DND-41 (cell line): ENCODE results near the gene RNPEPL1.

Source experiments
- ATAC-seq: fragments of 200-7000 bp; cut with Tn5 transposase; 3 replicates; pipeline ENCODE4 v1.9.1; 2021; ENCODE audit warnings: low read depth; ENCODE audit not compliant: insufficient read depth
- DNase-seq: peaks from one replicate; pipeline ENCODE4 v3.0.0-alpha.2; 2020
- H2AFZ ChIP-seq: 2 replicates; pipeline ENCODE4 v1.6.0; 2012; ENCODE audit warnings: low read depth, low read length
- H3K27ac ChIP-seq: 2 replicates; pipeline ENCODE4 v1.5.1; 2012; ENCODE audit warnings: low read length, inconsistent platforms
- H3K27me3 ChIP-seq: fragments of 200-600 bp; sonication (generic); 2 replicates; pipeline ENCODE4 v1.6.0; 2012; ENCODE audit warnings: low read length, mild to moderate bottlenecking, inconsistent platforms; ENCODE audit not compliant: insufficient read depth, poor library complexity
- H3K36me3 ChIP-seq: 2 replicates; pipeline ENCODE4 v1.5.1; 2012; ENCODE audit warnings: low read length, inconsistent platforms; ENCODE audit not compliant: insufficient read depth
- H3K4me1 ChIP-seq: 2 replicates; pipeline ENCODE4 v1.5.1; 2012; ENCODE audit warnings: mild to moderate bottlenecking, low read length; ENCODE audit not compliant: insufficient read depth
- H3K4me2 ChIP-seq: 2 replicates; pipeline ENCODE4 v1.6.0; 2012; ENCODE audit warnings: mild to moderate bottlenecking, moderate library complexity, low read length, inconsistent platforms; ENCODE audit not compliant: insufficient read depth
- H3K4me3 ChIP-seq, 2 experiments: fragments of 200-600 bp in 1 of 2; shearing (Covaris generic) in 1 of 2; 2 replicates each; pipeline ENCODE4 v1.5.1; 2012 to 2016; ENCODE audit warnings: inconsistent platforms in 2 of 2, low read length in 2 of 2, mild to moderate bottlenecking in 2 of 2, low read depth in 1 of 2, moderate library complexity in 1 of 2
- H3K79me2 ChIP-seq: 2 replicates; pipeline ENCODE4 v1.6.0; 2012; ENCODE audit warnings: low read length, inconsistent platforms; ENCODE audit not compliant: insufficient read depth
- H3K9ac ChIP-seq: 2 replicates; pipeline ENCODE4 v1.6.0; 2012; ENCODE audit warnings: low read depth, mild to moderate bottlenecking, inconsistent platforms, low read length, moderate library complexity
- H3K9me3 ChIP-seq: 2 replicates; pipeline ENCODE4 v1.5.1; 2012; ENCODE audit warnings: low read length, moderate library complexity, mild to moderate bottlenecking, inconsistent platforms; ENCODE audit not compliant: insufficient read depth, severe bottlenecking
- H4K20me1 ChIP-seq: 2 replicates; pipeline ENCODE4 v1.6.0; 2012; ENCODE audit warnings: low read length; ENCODE audit not compliant: insufficient read depth
- EZH2 ChIP-seq: IDR thresholded peaks from 3 replicates; pipeline ENCODE4 v1.6.1; 2012; ENCODE audit warnings: borderline replicate concordance, low read depth, mild to moderate bottlenecking, moderate library complexity, low read length, inconsistent platforms; ENCODE audit not compliant: severe bottlenecking
- TF ChIP-seq, protein P1 (sequence below): IDR thresholded peaks from 2 replicates; pipeline ENCODE4 v1.5.1; 2012; ENCODE audit warnings: borderline replicate concordance, low read length, moderate library complexity, mild to moderate bottlenecking; ENCODE audit not compliant: poor library complexity, severe bottlenecking; ENCODE audit errors: extremely low read depth

RNPEPL1 gene

GRCh38 chr2:240627736-240628506, 59.6 kb downstream of the RNPEPL1 start:
- Histone ChIP-seq H3K9me3 (peaks cover 4% of the 10 kb centered on the region), H3K4me2 (no peak overlapping the region), H3K27ac (no peak overlapping the region), H3K4me3 (no peak overlapping the region), H3K36me3 (no peaks in the 10 kb centered on the region), H3K27me3 (no peaks in the 10 kb centered on the region), H3K4me1 (no peaks in the 10 kb centered on the region), H3K79me2 (no peaks in the 10 kb centered on the region), H2AFZ (no peak overlapping the region), H3K9ac (no peak overlapping the region), H4K20me1 (no peaks in the 10 kb centered on the region)
- no peak for DNase-seq
- TF ChIP-seq, protein P1, sequence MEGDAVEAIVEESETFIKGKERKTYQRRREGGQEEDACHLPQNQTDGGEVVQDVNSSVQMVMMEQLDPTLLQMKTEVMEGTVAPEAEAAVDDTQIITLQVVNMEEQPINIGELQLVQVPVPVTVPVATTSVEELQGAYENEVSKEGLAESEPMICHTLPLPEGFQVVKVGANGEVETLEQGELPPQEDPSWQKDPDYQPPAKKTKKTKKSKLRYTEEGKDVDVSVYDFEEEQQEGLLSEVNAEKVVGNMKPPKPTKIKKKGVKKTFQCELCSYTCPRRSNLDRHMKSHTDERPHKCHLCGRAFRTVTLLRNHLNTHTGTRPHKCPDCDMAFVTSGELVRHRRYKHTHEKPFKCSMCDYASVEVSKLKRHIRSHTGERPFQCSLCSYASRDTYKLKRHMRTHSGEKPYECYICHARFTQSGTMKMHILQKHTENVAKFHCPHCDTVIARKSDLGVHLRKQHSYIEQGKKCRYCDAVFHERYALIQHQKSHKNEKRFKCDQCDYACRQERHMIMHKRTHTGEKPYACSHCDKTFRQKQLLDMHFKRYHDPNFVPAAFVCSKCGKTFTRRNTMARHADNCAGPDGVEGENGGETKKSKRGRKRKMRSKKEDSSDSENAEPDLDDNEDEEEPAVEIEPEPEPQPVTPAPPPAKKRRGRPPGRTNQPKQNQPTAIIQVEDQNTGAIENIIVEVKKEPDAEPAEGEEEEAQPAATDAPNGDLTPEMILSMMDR, result no peak
- TF ChIP-seq EZH2, result no peak
- no peak for ATAC-seq

- Histone ChIP-seq H3K27me3 (no peaks in the 10 kb centered on the region), H3K4me2 (no peak overlapping the region), H2AFZ (no peak overlapping the region), H3K27ac (no peak overlapping the region), H4K20me1 (no peaks in the 10 kb centered on the region), H3K36me3 (no peaks in the 10 kb centered on the region), H3K9ac (no peak overlapping the region), H3K79me2 (no peaks in the 10 kb centered on the region), H3K4me1 (no peaks in the 10 kb centered on the region), H3K9me3 (peaks cover 6% of the 10 kb centered on the region), H3K4me3 (no peak overlapping the region)
- no peak for DNase-seq
- no peak for ATAC-seq
- TF ChIP-seq, protein P1, result no peak
Observed at GRCh38 chr2:240628507-240628807, 60.2 kb downstream of the RNPEPL1 start.

DNA sequence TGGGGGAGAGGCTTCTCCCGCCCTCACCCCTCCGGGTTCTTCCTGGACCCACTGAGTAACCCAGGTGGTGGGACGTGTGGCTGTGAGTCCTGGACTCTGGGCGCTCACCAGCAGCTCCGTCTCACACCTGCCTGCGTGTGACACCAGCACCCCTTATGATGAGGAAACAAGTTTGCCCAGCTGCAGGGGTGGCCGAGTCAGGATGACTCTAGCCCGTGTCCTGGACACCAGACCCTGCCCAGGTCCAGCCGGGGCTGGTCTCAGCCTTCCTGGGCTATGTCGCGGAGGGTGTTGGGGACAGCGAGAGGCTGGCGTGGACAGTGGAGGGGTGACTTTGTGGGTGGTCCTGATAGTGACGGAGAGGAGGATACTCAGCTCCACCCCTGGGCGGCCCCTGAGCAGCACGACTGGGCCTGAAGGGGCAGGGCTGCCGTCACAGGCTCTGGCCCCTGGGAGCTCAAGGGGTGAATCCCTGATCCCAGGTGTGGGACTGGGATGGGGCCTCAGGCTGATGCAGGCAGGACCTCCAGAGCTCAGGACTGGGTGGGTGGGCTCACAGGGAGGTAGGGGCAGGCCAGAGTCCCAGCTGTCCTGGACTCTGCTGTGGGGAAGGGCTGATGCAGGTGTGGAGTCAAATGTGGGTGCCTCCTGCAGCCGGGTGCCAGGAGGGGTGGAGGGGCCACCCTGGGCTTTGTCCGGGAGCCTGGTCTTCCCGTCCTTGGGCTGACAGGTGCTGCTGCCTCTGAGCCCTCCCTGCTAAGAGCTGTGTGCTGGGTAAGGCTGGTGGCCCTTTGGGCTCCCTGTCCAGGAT, 60.7 kb downstream of the RNPEPL1 start:
- H3K4me1 ChIP-seq, result no peaks in the 10 kb centered on the region
- no peaks in the 10 kb centered on the region for H3K36me3 ChIP-seq
- H3K9ac ChIP-seq, result no peak overlapping the region
- H2AFZ ChIP-seq, result no peak overlapping the region
- no peaks in the 10 kb centered on the region for H4K20me1 ChIP-seq
- ATAC-seq, result no peak
- peaks cover 11% of the 10 kb centered on the region for H3K9me3 ChIP-seq
- DNase-seq, result no peak
- no peaks in the 10 kb centered on the region for H3K79me2 ChIP-seq
- H3K4me2 ChIP-seq, result no peak overlapping the region
- no peak overlapping the region for H3K4me3 ChIP-seq
- TF ChIP-seq, protein P1, result no peak
- no peak for TF ChIP-seq EZH2
- no peaks in the 10 kb centered on the region for H3K27me3 ChIP-seq
- no peak overlapping the region for H3K27ac ChIP-seq
